ENCODE results near the gene KDM7A. TPM values are rescaled to one million over a fixed set of nuclear protein-coding genes. Genes with fewer than 3 reads are reported as not detected.
A peak's percentile ranks its signal among the peaks of the same experiment; 100 is the strongest.

The KDM7A gene
- total RNA-seq (2012; rRNA removed) (2.3 and 2.5 TPM in 2 replicates), polyA plus RNA-seq (2012; rRNA removed) (1.4 and 1.5 TPM in 2 replicates), Bru-seq, nascent RNA (percentile 76 among the genes with signal in this experiment), BruChase-seq, experiment 1, labeled RNA remaining after a 6-hour chase (percentile 59 among the genes with signal in this experiment), BruChase-seq, experiment 2, labeled RNA remaining after a 2-hour chase (percentile 68 among the genes with signal in this experiment)
- polyA plus RNA-seq (2012; cell fraction: cytosol; rRNA removed) = 0.19 and 0.89 TPM in 2 replicates
- polyA plus RNA-seq (2012; cell fraction: nucleus; rRNA removed; ENCODE audit: low replicate concordance) = 2.2 and 8.3 TPM in 2 replicates
- long read RNA-seq, full-length matches to known transcripts = 2 of 9 reads
- long read RNA-seq, partial matches to known transcripts = 4 of 9 reads
- long read RNA-seq, other reads (novel, unspliced or antisense) = 3 of 9 reads

GRCh38 chr7:140176811-140177702 lies at the start of gene KDM7A:
KDM7A (minus strand) TSS chr7:140176983; CDS start chr7:140176937, 46 bp downstream.
- dilution Hi-C loops (cut with HindIII; ENCODE audit: low sequenced_read_pairs, unreplicated experiment) (no loop called here), intact Hi-C loops (cut with micrococcal nuclease) (loop anchor here (2.0 to 5.0 kb wide), 2 partner anchors 118 to 165 kb away; no protein-coding TSS in a partner anchor), in situ Hi-C loops (cut with MboI; ENCODE audit: low sequenced_read_pairs) (loop anchor here (10.0 kb wide), 1 partner anchor 148 kb away; no protein-coding TSS in a partner anchor)
- 1% methylated on average over 49 of the region's 132 CpGs; no CpG with 5 or more reads in 1 of the 2 experiments for WGBS, 2 experiments (ENCODE audit: extremely low coverage in 2 of 2, insufficient read length in 1 of 2)
- 0 out of 4 replicates have a peak, but pooled peaks cover 0 to 10% of the 10 kb centered on the region in 2 experiments for H3K79me1 ChIP-seq (ENCODE audit: low read depth in 1 of 2, low read length in 2 of 2)
- 0 out of 2 replicates have a peak, but pooled peaks cover 2% of the 10 kb centered on the region for H3K9me3 ChIP-seq (ENCODE audit: control insufficient read depth, insufficient read depth, low read length)
- peak; percentile 91 for DNase-seq
- H3K4me2 ChIP-seq (ENCODE audit: low read depth, low read length) = peak within 1 kb of the TSS; percentile 57
- H2AK5ac ChIP-seq (ENCODE audit: low read depth, low read length) = no peak within 1 kb of the TSS
- H4K91ac ChIP-seq (ENCODE audit: insufficient read depth, low read depth, low read length) = no peak within 1 kb of the TSS; the same call in 1 of the 2 replicates
- ATAC-seq (ENCODE audit: low read depth) = peak; percentile 89
- POLR2A ChIA-PET (ENCODE audit: unreplicated experiment) = interaction anchor here (0.6 kb wide), 1 partner anchor 329 kb away, joined by 7 read pairs; no protein-coding TSS in a partner anchor
- peak within 1 kb of the TSS; percentile 8 for H3K14ac ChIP-seq (replicated peaks; ENCODE audit: low read depth, low read length)
- TF ChIP-seq USF2 (IDR thresholded peaks at IDR 0.05; ENCODE audit: low read depth, low read length) (peak; percentile 32; the same call in 1 of the 2 replicates), MAFK (IDR thresholded peaks at IDR 0.05; ENCODE audit: low read depth, low read length) (no peak), POLR2A (IDR thresholded peaks at IDR 0.05; ENCODE audit: low read depth, low read length) (peak; percentile 85), BHLHE40 (IDR thresholded peaks at IDR 0.05; ENCODE audit: low read depth, low read length) (peak; percentile 80), MXI1 (IDR thresholded peaks at IDR 0.05; ENCODE audit: borderline replicate concordance, low read depth, low read length) (peak; percentile 23; the same call in 1 of the 2 replicates), FOS (IDR thresholded peaks at IDR 0.05; ENCODE audit: low read depth, low read length) (no peak), MAZ (IDR thresholded peaks at IDR 0.05; ENCODE audit: borderline replicate concordance, low read depth, low read length) (peak; percentile 56), NFE2L2 (IDR thresholded peaks at IDR 0.05; ENCODE audit: low read depth, low read length) (no peak)
- peak within 1 kb of the TSS; percentile 78 for H2BK5ac ChIP-seq (ENCODE audit: low read depth, low read length, poor library complexity, severe bottlenecking)
- peak within 1 kb of the TSS; percentile 97 for H2AFZ ChIP-seq (replicated peaks; ENCODE audit: low read length, poor library complexity)
- H3K4me3 ChIP-seq (ENCODE audit: insufficient read depth, low read depth, low read length) = peak within 1 kb of the TSS; percentile 55
- peak within 1 kb of the TSS in 1 of 2 experiments; percentile 72; a peak in 2 of 4 replicates for H4K8ac ChIP-seq (ENCODE audit: low read depth in 2 of 2, low read length in 2 of 2)
- BruUV-seq (replicated peaks) = no TSS peak
- H3K9me1 ChIP-seq (ENCODE audit: insufficient read depth, low read length) = no peaks in the 10 kb centered on the region
- peak within 1 kb of the TSS; percentile 69 for H3K9ac ChIP-seq (ENCODE audit: low read depth, low read length)
- H3K56ac ChIP-seq (ENCODE audit: extremely low read depth, insufficient read depth, low read length) = peak within 1 kb of the TSS; percentile 29; the same call in 1 of the 2 replicates
- peaks cover 5% of the 10 kb centered on the region; the same call in 1 of the 2 replicates for H4K20me1 ChIP-seq (ENCODE audit: insufficient read depth, low read length)
- no peaks in the 10 kb centered on the region for H3K36me3 ChIP-seq (ENCODE audit: control insufficient read depth, insufficient read depth, low read length)
- no peaks in the 10 kb centered on the region for H3K4me1 ChIP-seq (ENCODE audit: control insufficient read depth, insufficient read depth, low read length)
- H3K27me3 ChIP-seq (ENCODE audit: control insufficient read depth, insufficient read depth, low read length) = peaks cover 3% of the 10 kb centered on the region
- H3K4ac ChIP-seq (ENCODE audit: low read depth, low read length) = peak within 1 kb of the TSS; percentile 79
- H4K5ac ChIP-seq (ENCODE audit: low read depth, low read length) = no peak within 1 kb of the TSS
- no peak within 1 kb of the TSS for H2BK20ac ChIP-seq (ENCODE audit: low read depth, low read length)
- peak within 1 kb of the TSS; percentile 0; the same call in 1 of the 2 replicates for H3K18ac ChIP-seq (ENCODE audit: low read depth, low read length)
- peak within 1 kb of the TSS; percentile 85 for H3K27ac ChIP-seq (ENCODE audit: insufficient read depth, low read length)
- peak within 1 kb of the TSS; percentile 53; the same call in 1 of the 2 replicates for H3K23ac ChIP-seq (ENCODE audit: low read depth, low read length)
- H2AK9ac ChIP-seq (replicated peaks; ENCODE audit: low read depth, low read length, poor library complexity) = peak within 1 kb of the TSS; percentile 53
- H2BK120ac ChIP-seq (ENCODE audit: low read depth, low read length) = peak within 1 kb of the TSS; percentile 44
- no peak within 1 kb of the TSS for H2BK15ac ChIP-seq (ENCODE audit: low read depth, low read length)
- CTCF ChIA-PET = interaction anchor here (0.6 to 1.5 kb wide), 3 partner anchors 17 to 1215 kb away, joined by 3 read pairs; no protein-coding TSS in a partner anchor
